H54 (cell line): ENCODE data around the gene OR2V1.

ENCODE experiments used
- DNase-seq: peaks from one replicate; pipeline ENCODE4 v3.0.0; 2011; ENCODE audit warnings: low spot score, mixed read lengths; ENCODE audit not compliant: insufficient read length
- FAIRE-seq: peaks from 3 replicates; lab custom pipeline; 2011; peaks lifted over from hg19 to GRCh38; lab: Jason Lieb, UNC
- POLR2A ChIP-seq: IDR thresholded peaks from 2 replicates; pipeline ENCODE4 v1.6.1; 2011; ENCODE audit warnings: low read depth, mild to moderate bottlenecking, low read length

The OR2V1 gene

GRCh38 chr5:181092428-181092827, 38.5 kb downstream of the OR2V1 start:
- no peak for TF ChIP-seq POLR2A
- FAIRE-seq (no peak), DNase-seq (no peak)

DNA sequence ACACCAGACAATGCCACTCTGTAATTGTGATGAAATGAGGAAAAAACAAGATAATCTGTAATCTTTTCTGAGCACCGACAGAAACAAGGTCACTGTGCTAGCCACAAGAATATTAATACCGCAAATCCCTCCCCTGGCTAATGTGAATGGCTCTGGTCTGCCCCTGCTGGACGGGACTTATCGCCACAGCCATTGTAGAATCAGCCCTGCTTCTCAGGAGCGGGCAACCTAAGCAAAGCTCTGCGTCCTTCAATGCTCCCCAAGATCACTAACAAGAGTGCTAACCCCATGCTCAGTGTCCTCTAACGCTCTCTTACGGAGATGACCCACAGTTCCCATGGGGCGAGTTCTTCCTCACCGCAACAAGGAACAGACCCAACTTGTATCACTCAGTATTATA, 42.7 kb downstream of the OR2V1 start:
- DNase-seq: peak; percentile 49
- no peak for TF ChIP-seq POLR2A
- no peak for FAIRE-seq

- TF ChIP-seq POLR2A: no peak
- FAIRE-seq (no peak), DNase-seq (no peak)
Measured at GRCh38 chr5:181087309-181087708, 43.7 kb downstream of the OR2V1 start.

DNA sequence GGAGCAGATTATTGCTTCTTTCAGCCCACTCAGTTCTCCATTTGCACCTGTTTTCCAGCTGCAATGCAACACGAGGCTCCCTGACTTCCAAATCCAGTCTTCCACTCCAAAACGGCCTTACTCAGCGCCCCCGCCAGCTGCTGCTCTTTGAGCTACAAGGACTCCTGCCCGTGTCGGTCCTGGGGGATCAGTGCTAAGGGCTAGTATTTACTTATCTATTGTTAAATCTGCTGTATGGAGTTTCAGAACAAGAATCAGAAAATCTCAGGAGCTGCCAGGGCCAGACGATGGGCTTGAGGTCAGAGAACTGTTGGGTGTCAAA, 44.1 kb downstream of the OR2V1 start:
- FAIRE-seq (no peak), DNase-seq (no peak)
- no peak for TF ChIP-seq POLR2A

DNA sequence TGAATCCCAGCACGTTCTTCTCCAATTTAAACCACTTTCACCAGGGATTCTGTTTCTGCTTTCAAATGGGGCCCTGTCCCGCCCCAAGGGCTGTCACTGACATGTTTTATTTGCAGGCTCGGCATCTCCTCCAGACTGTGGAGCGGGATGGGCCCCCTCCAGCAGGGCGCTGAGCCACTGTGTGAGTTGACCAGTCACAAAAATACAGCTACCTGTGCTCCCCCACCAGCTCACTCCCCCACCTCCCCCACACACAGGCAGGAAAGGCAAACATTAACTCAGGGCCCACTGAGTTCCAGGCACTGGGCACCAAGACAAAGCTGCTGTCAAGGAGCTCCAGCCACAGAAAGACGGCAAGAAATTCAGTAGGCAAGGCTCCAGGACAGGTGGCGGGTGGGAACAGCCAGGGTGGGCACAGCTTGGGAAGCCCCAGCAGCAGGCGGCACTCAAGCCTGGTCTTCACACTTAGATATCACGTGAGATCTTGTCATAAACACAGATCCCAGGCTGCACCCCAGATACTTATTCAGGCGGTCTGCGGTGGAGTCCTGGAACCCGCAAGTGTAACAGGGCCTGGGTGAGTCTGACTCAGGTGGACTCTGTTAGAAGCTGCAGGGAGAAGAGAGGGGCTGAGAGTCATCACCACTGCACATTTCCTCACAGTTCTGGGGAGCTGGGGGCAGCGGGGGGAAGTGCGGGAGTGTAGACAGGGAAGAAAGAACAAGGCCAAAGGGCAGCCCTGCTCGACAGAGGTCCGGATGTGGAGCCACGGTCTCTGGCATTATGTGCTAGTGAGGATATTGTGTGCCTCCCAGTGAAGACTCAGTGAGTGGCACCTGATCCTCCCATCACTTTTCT, 44.7 kb downstream of the OR2V1 start:
- TF ChIP-seq POLR2A: no peak
- no peak for FAIRE-seq
- no peak for DNase-seq

- TF ChIP-seq POLR2A: no peak
- no peak for FAIRE-seq
- DNase-seq: no peak
Measured at GRCh38 chr5:181084621-181085195, 46.3 kb downstream of the OR2V1 start.

DNA sequence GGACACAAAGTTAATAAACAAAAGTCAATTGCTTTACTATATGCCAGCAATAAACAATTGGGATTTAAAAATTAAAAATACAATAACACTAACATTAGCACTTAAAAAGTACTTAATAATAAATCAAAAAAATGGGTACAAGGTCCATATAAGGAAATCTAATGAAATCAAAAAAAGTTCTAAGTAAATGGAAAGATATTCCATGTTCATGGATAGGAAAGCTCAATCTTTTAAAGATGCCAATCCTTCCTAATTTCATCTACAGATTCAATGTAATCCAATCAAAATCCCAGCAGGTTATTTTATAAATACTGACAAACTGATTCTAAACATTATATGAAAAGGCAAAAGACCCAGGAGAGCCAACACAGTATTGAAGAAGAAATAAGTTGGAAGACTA, 49.0 kb downstream of the OR2V1 start:
- no peak for TF ChIP-seq POLR2A
- no peak for FAIRE-seq
- no peak for DNase-seq

DNA sequence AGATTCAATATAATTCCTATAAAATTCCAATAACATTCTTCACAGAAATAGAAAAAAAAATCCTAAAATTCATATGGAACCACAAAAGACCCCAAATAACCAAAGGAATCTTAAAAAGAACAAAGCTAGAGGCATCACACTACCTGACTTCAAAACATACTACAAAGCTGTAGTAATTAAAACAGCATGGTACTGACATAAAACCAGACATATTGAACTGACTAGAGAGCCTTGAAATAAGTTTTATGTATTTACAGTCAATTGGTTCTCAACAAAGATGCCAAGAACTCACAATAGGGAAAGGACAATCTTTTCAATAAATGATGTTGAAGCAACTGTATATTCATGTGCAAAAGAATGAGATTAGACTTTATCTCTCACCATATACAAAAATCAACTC, 54.0 kb downstream of the OR2V1 start:
- no peak for TF ChIP-seq POLR2A
- no peak for DNase-seq
- FAIRE-seq: no peak
